ENCODE data around the gene MED13L. TPM values are rescaled to one million over a fixed set of nuclear protein-coding genes. Genes with fewer than 3 reads are reported as not detected.

The MED13L gene
- total RNA-seq, 4 donors from 2014 or later, result 126 to 194 (median 154) TPM

- Histone ChIP-seq H3K9me3 (no peaks in the 10 kb centered on the region), H3K27ac (peak overlapping the region in 1 of 4 donors; percentile 1), H3K4me1 (peaks cover 18 to 77% (median 34%) of the 10 kb centered on the region in 4 donors), H3K27me3 (no peaks in the 10 kb centered on the region), H3K36me3 (no peaks in the 10 kb centered on the region), H3K4me3 (no peak overlapping the region)
- DNase-seq, result no peak
- TF ChIP-seq POLR2A (IDR thresholded peaks at IDR 0.05) (no peak), POLR2AphosphoS5 (IDR thresholded peaks at IDR 0.05) (no peak), CTCF (IDR thresholded peaks at IDR 0.05) (no peak), EP300 (IDR thresholded peaks at IDR 0.05; ENCODE audit: low read depth) (no peak)
- in situ Hi-C loops (cut with MboI; ENCODE audit: low pct_ligation_motif_present in 1 of 4, low pct_unique_long_range_greater_than_20kb in 1 of 4, low sequenced_read_pairs in 3 of 4) (no loop called here), intact Hi-C loops (cut with DNase I; ENCODE audit: low total_unique reads) (no loop called here)
These were observed 150.9 kb downstream of the MED13L start for GRCh38 chr12:116126610-116127009.

GRCh38 chr12:116125956-116126566 is 151.4 kb downstream of the MED13L start:
- H3K27me3 ChIP-seq, result no peaks in the 10 kb centered on the region
- H3K36me3 ChIP-seq, result no peaks in the 10 kb centered on the region
- H3K4me1 ChIP-seq, result peaks cover 17 to 79% (median 34%) of the 10 kb centered on the region in 4 donors
- TF ChIP-seq EP300 (IDR thresholded peaks at IDR 0.05; ENCODE audit: low read depth) (no peak), POLR2A (IDR thresholded peaks at IDR 0.05) (no peak), POLR2AphosphoS5 (IDR thresholded peaks at IDR 0.05) (no peak), CTCF (IDR thresholded peaks at IDR 0.05) (no peak)
- no peak overlapping the region for H3K4me3 ChIP-seq
- no peak for DNase-seq
- H3K27ac ChIP-seq, result peak overlapping the region in 1 of 4 donors; percentile 1
- in situ Hi-C loops (cut with MboI; ENCODE audit: low pct_ligation_motif_present in 1 of 4, low pct_unique_long_range_greater_than_20kb in 1 of 4, low sequenced_read_pairs in 3 of 4) (no loop called here), intact Hi-C loops (cut with DNase I; ENCODE audit: low total_unique reads) (no loop called here)
- WGBS, 2 donors (ENCODE audit: low coverage in 1 of 2), result 75 to 86% methylated on average over 4 of the region's 4 CpGs
- no peaks in the 10 kb centered on the region for H3K9me3 ChIP-seq

GRCh38 chr12:116125084-116125483 is 152.4 kb downstream of the MED13L start:
- Histone ChIP-seq H3K4me1 (peaks cover 10 to 77% (median 28%) of the 10 kb centered on the region in 4 donors), H3K27me3 (no peaks in the 10 kb centered on the region), H3K36me3 (no peaks in the 10 kb centered on the region), H3K4me3 (no peak overlapping the region), H3K9me3 (no peaks in the 10 kb centered on the region), H3K27ac (no peak overlapping the region)
- TF ChIP-seq POLR2AphosphoS5 (IDR thresholded peaks at IDR 0.05), result no peak
- TF ChIP-seq POLR2A (IDR thresholded peaks at IDR 0.05), result no peak
- TF ChIP-seq EP300 (IDR thresholded peaks at IDR 0.05; ENCODE audit: low read depth), result no peak
- TF ChIP-seq CTCF (IDR thresholded peaks at IDR 0.05), result no peak
- intact Hi-C loops (cut with DNase I; ENCODE audit: low total_unique reads), result no loop called here
- DNase-seq, result no peak
- in situ Hi-C loops (cut with MboI; ENCODE audit: low pct_ligation_motif_present in 1 of 4, low pct_unique_long_range_greater_than_20kb in 1 of 4, low sequenced_read_pairs in 3 of 4), result no loop called here
- WGBS, 2 donors (ENCODE audit: low coverage in 1 of 2), result 78 to 89% methylated on average over 2 of the region's 2 CpGs

GRCh38 chr12:116123451-116124258 is 153.8 kb downstream of the MED13L start:
- H3K36me3 ChIP-seq, result no peaks in the 10 kb centered on the region
- H3K27ac ChIP-seq, result peak overlapping the region in 2 of 4 donors; percentile 2 to 12
- 14 to 33% methylated on average over 5 to 11 of the region's 11 CpGs for WGBS, 2 donors (ENCODE audit: low coverage in 1 of 2)
- in situ Hi-C loops (cut with MboI; ENCODE audit: low pct_ligation_motif_present in 1 of 4, low pct_unique_long_range_greater_than_20kb in 1 of 4, low sequenced_read_pairs in 3 of 4), result no loop called here
- no peaks in the 10 kb centered on the region for H3K9me3 ChIP-seq
- H3K27me3 ChIP-seq, result no peaks in the 10 kb centered on the region
- intact Hi-C loops (cut with DNase I; ENCODE audit: low total_unique reads), result no loop called here
- H3K4me1 ChIP-seq, result peaks cover 10 to 71% (median 27%) of the 10 kb centered on the region in 4 donors
- no peak overlapping the region for H3K4me3 ChIP-seq
- DNase-seq, result peak; percentile 26
- TF ChIP-seq CTCF (IDR thresholded peaks at IDR 0.05), result no peak
- no peak for TF ChIP-seq POLR2AphosphoS5 (IDR thresholded peaks at IDR 0.05)
- no peak for TF ChIP-seq POLR2A (IDR thresholded peaks at IDR 0.05)
- TF ChIP-seq EP300 (IDR thresholded peaks at IDR 0.05; ENCODE audit: low read depth), result no peak

All from transverse colon (tissue), 4 donors.